HCT116 (cell line): ENCODE measurements around the gene PTX4. TPM values are rescaled to one million over a fixed set of nuclear protein-coding genes. Genes with fewer than 3 reads are reported as not detected.

Source experiments
- ATAC-seq: fragments of 200-7000 bp; cut with Tn5 transposase; 2 replicates; pipeline ENCODE4 v1.9.1; 2020; ENCODE audit warnings: mild to moderate bottlenecking, moderate library complexity
- BruUV-seq: library from RNA; stranded (reverse); fragments of 400-500 nt; replicated peaks from 2 replicates; lab custom pipeline; 2021; lab: Mats Ljungman, UMichigan
- CTCF ChIA-PET: fragments of 300-600 bp; sonication (Branson Sonifier 250); formaldehyde crosslinking; loops from one replicate; lab custom pipeline; 2021; ENCODE audit warnings: antibody characterized with exemption; lab: Charles Lee
- POLR2A ChIA-PET: fragments of 300-600, 350-600 bp; sonication (Branson Sonifier 250); formaldehyde crosslinking; loops from one replicate; lab custom pipeline; 2021; ENCODE audit warnings: antibody characterized with exemption; lab: Charles Lee
- RAD21 ChIA-PET, 2 experiments: fragments of 300-600 bp; sonication (Branson Sonifier 250); formaldehyde crosslinking; loops; one replicate each; lab custom pipeline; 2023; ENCODE audit warnings: low total read pairs in 2 of 2; ENCODE audit not compliant: uncharacterized antibody in 2 of 2, unreplicated experiment in 2 of 2, low non-redundant PET in 1 of 2; lab: Charles Lee
- DNase-seq: peaks from one replicate; pipeline ENCODE4 v3.0.0-alpha.2; 2010; ENCODE audit warnings: low read depth, low spot score
- H2AFZ ChIP-seq: fragments of 200-600 bp; shearing (Covaris generic), sonication (generic); 2 replicates; pipeline ENCODE4 v1.6.1; 2017; ENCODE audit warnings: low read depth, mixed run types, mixed read lengths, antibody characterized with exemption, low read length; ENCODE audit not compliant: poor library complexity, severe bottlenecking
- H3K27ac ChIP-seq: 2 replicates; pipeline ENCODE4 v1.5.1; 2012; ENCODE audit warnings: low read depth, low read length
- H3K27me3 ChIP-seq: fragments of 200-600 bp; sonication (generic); 2 replicates; pipeline ENCODE4 v1.6.1; 2016; ENCODE audit warnings: mixed run types, low read length, mixed read lengths; ENCODE audit not compliant: insufficient read depth
- H3K36me3 ChIP-seq, 2 experiments: fragments of 200-500 bp in 1 of 2; fragments of 200-600 bp in 1 of 2; sonication (Bioruptor generic) in 1 of 2; sonication (generic) in 1 of 2; 2 replicates each; pipeline versions ENCODE4 v1.5.1 to v1.6.1; 2014 to 2016; ENCODE audit warnings: low read length in 2 of 2, inconsistent platforms in 1 of 2, mixed read lengths in 1 of 2, mixed run types in 1 of 2; ENCODE audit not compliant: insufficient read depth in 2 of 2, control insufficient read depth in 1 of 2
- H3K4me1 ChIP-seq, 2 experiments: fragments of 200-600 bp in 1 of 2; sonication (generic) in 1 of 2; 2 replicates each; pipeline versions ENCODE4 v1.5.1 to v1.6.1; 2012 to 2017; ENCODE audit warnings: low read length in 2 of 2, inconsistent platforms in 1 of 2, mild to moderate bottlenecking in 1 of 2, mixed read lengths in 1 of 2, mixed run types in 1 of 2, moderate library complexity in 1 of 2; ENCODE audit not compliant: insufficient read depth in 2 of 2, control insufficient read depth in 1 of 2
- H3K4me2 ChIP-seq: fragments of 200-600 bp; sonication (generic); 2 replicates; pipeline ENCODE4 v1.6.1; 2017; ENCODE audit warnings: mixed run types, low read length, mixed read lengths
- H3K4me3 ChIP-seq, 2 experiments: fragments of 200-600 bp in 1 of 2; sonication (generic) in 1 of 2; replicated peaks in 1 of 2; 2 replicates each; pipeline ENCODE4 v1.5.1; 2011 to 2016; ENCODE audit warnings: low read length in 2 of 2, control low read depth in 1 of 2, low read depth in 1 of 2, mild to moderate bottlenecking in 1 of 2, mixed read lengths in 1 of 2, mixed run types in 1 of 2
- H3K79me2 ChIP-seq: fragments of 200-600 bp; sonication (generic); 2 replicates; pipeline ENCODE4 v1.6.1; 2017; ENCODE audit warnings: mild to moderate bottlenecking, mixed run types, low read length, moderate library complexity, mixed read lengths; ENCODE audit not compliant: insufficient read depth
- H3K9ac ChIP-seq: fragments of 200-600 bp; sonication (generic); 2 replicates; pipeline ENCODE4 v1.6.1; 2016; ENCODE audit warnings: low read length, mixed read lengths
- H3K9me2 ChIP-seq: fragments of 200-600 bp; sonication (generic), shearing (Covaris generic); 2 replicates; pipeline ENCODE4 v1.6.1; 2017; ENCODE audit warnings: mixed run types, mild to moderate bottlenecking, moderate library complexity; ENCODE audit not compliant: insufficient read depth
- H3K9me3 ChIP-seq, 2 experiments: fragments of 200-500 bp in 1 of 2; fragments of 200-600 bp in 1 of 2; sonication (Bioruptor generic) in 1 of 2; sonication (generic) in 1 of 2; 2 replicates each; pipeline ENCODE4 v1.6.1; 2014 to 2017; ENCODE audit warnings: low read length in 2 of 2, mixed read lengths in 2 of 2, inconsistent platforms in 1 of 2, low read depth in 1 of 2, mild to moderate bottlenecking in 1 of 2, mixed run types in 1 of 2, moderate library complexity in 1 of 2; ENCODE audit not compliant: control insufficient read depth in 1 of 2, insufficient read depth in 1 of 2
- H4K20me1 ChIP-seq: fragments of 200-600 bp; sonication (generic), shearing (Covaris generic); 2 replicates; pipeline ENCODE4 v1.6.1; 2017; ENCODE audit warnings: mixed run types, mild to moderate bottlenecking, moderate library complexity; ENCODE audit not compliant: insufficient read depth
- CBX3 ChIP-seq: IDR thresholded peaks from 2 replicates; pipeline ENCODE4 v1.6.1; 2012; ENCODE audit warnings: low read depth
- CEBPB ChIP-seq: IDR thresholded peaks from 2 replicates; pipeline ENCODE4 v1.6.1; 2012; ENCODE audit warnings: low read depth
- EZH2phosphoT487 ChIP-seq: fragments of 200-600 bp; IDR thresholded peaks from 2 replicates; pipeline ENCODE4 v1.6.1; 2018; ENCODE audit warnings: antibody characterized with exemption, borderline replicate concordance
- JUND ChIP-seq: IDR thresholded peaks from 2 replicates; pipeline ENCODE4 v1.6.1; 2012
- POLR2A ChIP-seq: IDR thresholded peaks from 2 replicates; pipeline ENCODE4 v1.7.0; 2011; ENCODE audit warnings: borderline replicate concordance; ENCODE audit not compliant: insufficient read depth, insufficient read length; ENCODE audit errors: extremely low read depth
- POLR2AphosphoS5 ChIP-seq: IDR thresholded peaks from 2 replicates; pipeline ENCODE4 v1.6.1; 2011; ENCODE audit warnings: mild to moderate bottlenecking, low read depth, low read length, moderate library complexity
- RAD21 ChIP-seq: IDR thresholded peaks from 2 replicates; pipeline ENCODE4 v1.6.1; 2012; ENCODE audit warnings: low read depth, mild to moderate bottlenecking
- SIN3A ChIP-seq: IDR thresholded peaks from 2 replicates; pipeline ENCODE4 v1.6.1; 2012; ENCODE audit warnings: low read depth
- YY1 ChIP-seq: IDR thresholded peaks from 2 replicates; pipeline ENCODE4 v1.6.1; 2011; ENCODE audit warnings: low read length, low read depth, moderate library complexity, mild to moderate bottlenecking; ENCODE audit not compliant: insufficient replicate concordance; ENCODE audit errors: extremely low read depth
- intact Hi-C: fragments of 100-400 bp; cut with micrococcal nuclease; formaldehyde crosslinking; loops from 2 replicates; pipeline ENCODE4 v1.10.0; 2022
- total RNA-seq: library from RNA; stranded (reverse); gene quantifications from one replicate; pipeline ENCODE4 v1.2.1, GENCODE V29; 2021; ENCODE audit not compliant: unreplicated experiment
- TF ChIP-seq, protein P1 (sequence below): IDR thresholded peaks from 2 replicates; pipeline ENCODE4 v1.6.1; 2011; ENCODE audit warnings: mild to moderate bottlenecking, low read length, moderate library complexity; ENCODE audit not compliant: insufficient replicate concordance; ENCODE audit errors: extremely low read depth
- TF ChIP-seq, protein P2 (sequence below): IDR thresholded peaks from 2 replicates; pipeline ENCODE4 v1.6.1; 2012; ENCODE audit warnings: low read depth

The PTX4 gene
- total RNA-seq, 1 experiment from 2014 or later, result not detected

DNA sequence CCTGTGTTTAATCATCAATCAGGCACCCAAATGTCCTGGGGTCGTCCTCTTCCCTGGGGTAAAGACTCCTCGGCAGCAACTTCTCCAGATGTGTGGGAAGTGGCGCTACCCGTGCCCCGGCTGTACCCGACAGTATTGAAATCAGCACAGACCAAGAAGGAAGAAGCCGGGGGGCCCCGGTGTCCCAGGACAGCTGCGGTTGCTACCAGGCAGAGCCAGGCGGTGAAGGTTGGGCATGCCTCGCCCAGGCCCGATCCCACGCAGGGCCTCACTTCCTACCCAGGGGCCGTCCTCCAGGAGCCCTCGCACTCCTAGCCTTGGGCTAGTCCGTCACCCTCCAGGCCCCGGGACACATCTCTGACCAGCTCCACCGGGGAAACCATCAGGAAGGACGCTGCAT, 35.4 kb downstream of the PTX4 start:
- Histone ChIP-seq H2AFZ (no peak overlapping the region), H4K20me1 (no peaks in the 10 kb centered on the region), H3K27ac (no peak overlapping the region), H3K4me1 (no peaks in the 10 kb centered on the region), H3K9me2 (no peaks in the 10 kb centered on the region), H3K9ac (no peak overlapping the region), H3K4me2 (no peak overlapping the region)
- ATAC-seq (no peak), DNase-seq (no peak)
- intact Hi-C loops, result no loop called here
- TF ChIP-seq EZH2phosphoT487 (no peak), CBX3 (no peak), RAD21 (no peak), POLR2AphosphoS5 (no peak), JUND (no peak), CEBPB (no peak), POLR2A (no peak), YY1 (no peak), SIN3A (no peak)
- TF ChIP-seq, protein P1, sequence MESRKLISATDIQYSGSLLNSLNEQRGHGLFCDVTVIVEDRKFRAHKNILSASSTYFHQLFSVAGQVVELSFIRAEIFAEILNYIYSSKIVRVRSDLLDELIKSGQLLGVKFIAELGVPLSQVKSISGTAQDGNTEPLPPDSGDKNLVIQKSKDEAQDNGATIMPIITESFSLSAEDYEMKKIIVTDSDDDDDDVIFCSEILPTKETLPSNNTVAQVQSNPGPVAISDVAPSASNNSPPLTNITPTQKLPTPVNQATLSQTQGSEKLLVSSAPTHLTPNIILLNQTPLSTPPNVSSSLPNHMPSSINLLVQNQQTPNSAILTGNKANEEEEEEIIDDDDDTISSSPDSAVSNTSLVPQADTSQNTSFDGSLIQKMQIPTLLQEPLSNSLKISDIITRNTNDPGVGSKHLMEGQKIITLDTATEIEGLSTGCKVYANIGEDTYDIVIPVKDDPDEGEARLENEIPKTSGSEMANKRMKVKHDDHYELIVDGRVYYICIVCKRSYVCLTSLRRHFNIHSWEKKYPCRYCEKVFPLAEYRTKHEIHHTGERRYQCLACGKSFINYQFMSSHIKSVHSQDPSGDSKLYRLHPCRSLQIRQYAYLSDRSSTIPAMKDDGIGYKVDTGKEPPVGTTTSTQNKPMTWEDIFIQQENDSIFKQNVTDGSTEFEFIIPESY, result no peak
- TF ChIP-seq, protein P2, sequence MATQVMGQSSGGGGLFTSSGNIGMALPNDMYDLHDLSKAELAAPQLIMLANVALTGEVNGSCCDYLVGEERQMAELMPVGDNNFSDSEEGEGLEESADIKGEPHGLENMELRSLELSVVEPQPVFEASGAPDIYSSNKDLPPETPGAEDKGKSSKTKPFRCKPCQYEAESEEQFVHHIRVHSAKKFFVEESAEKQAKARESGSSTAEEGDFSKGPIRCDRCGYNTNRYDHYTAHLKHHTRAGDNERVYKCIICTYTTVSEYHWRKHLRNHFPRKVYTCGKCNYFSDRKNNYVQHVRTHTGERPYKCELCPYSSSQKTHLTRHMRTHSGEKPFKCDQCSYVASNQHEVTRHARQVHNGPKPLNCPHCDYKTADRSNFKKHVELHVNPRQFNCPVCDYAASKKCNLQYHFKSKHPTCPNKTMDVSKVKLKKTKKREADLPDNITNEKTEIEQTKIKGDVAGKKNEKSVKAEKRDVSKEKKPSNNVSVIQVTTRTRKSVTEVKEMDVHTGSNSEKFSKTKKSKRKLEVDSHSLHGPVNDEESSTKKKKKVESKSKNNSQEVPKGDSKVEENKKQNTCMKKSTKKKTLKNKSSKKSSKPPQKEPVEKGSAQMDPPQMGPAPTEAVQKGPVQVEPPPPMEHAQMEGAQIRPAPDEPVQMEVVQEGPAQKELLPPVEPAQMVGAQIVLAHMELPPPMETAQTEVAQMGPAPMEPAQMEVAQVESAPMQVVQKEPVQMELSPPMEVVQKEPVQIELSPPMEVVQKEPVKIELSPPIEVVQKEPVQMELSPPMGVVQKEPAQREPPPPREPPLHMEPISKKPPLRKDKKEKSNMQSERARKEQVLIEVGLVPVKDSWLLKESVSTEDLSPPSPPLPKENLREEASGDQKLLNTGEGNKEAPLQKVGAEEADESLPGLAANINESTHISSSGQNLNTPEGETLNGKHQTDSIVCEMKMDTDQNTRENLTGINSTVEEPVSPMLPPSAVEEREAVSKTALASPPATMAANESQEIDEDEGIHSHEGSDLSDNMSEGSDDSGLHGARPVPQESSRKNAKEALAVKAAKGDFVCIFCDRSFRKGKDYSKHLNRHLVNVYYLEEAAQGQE, result no peak
- TF ChIP-seq, all 23 proteins: peak for 0
- no peak overlapping the region for H3K4me3 ChIP-seq
- no TSS peak for BruUV-seq
- CTCF ChIA-PET, result no interaction called here
- no peaks in the 10 kb centered on the region; a peak in 1 of 4 replicates for H3K36me3 ChIP-seq
- H3K9me3 ChIP-seq, result no peaks in the 10 kb centered on the region
- no peaks in the 10 kb centered on the region for H3K79me2 ChIP-seq
- RAD21 ChIA-PET, result no interaction called here
- POLR2A ChIA-PET, result no interaction called here
- H3K27me3 ChIP-seq, result no peaks in the 10 kb centered on the region
